GM12878 (cell line): ENCODE results near the gene COL20A1. TPM values are rescaled to one million over a fixed set of nuclear protein-coding genes. Genes with fewer than 3 reads are reported as not detected.

ENCODE experiments used
- ATAC-seq: fragments of 200-7000 bp; cut with Tn5 transposase; 3 replicates; pipeline ENCODE4 v1.9.1; 2020; ENCODE audit warnings: mild to moderate bottlenecking, moderate library complexity
- BruUV-seq: library from RNA; stranded (reverse); fragments of 400-500 nt; replicated peaks from 2 replicates; lab custom pipeline; 2021; lab: Mats Ljungman, UMichigan
- CTCF ChIA-PET: fragments of 300-600 bp; sonication (Branson Sonifier 250); formaldehyde crosslinking; extraction: SDS; loops from one replicate; lab custom pipeline; 2021; ENCODE audit warnings: inconsistent platforms; lab: Yijun Ruan, JAX
- POLR2A ChIA-PET: fragments of 350-600 bp; formaldehyde crosslinking; extraction: SDS; loops from one replicate; lab custom pipeline; 2021; ENCODE audit warnings: inconsistent platforms; lab: Charles Lee
- RAD21 ChIA-PET: fragments of 300-600 bp; sonication (Branson Sonifier 250); formaldehyde crosslinking; loops from one replicate; lab custom pipeline; 2023; ENCODE audit warnings: antibody characterized with exemption; ENCODE audit not compliant: unreplicated experiment; lab: Charles Lee
- SMC1A ChIA-PET: fragments of 300-600 bp; sonication (Branson Sonifier 250); formaldehyde crosslinking; loops from one replicate; lab custom pipeline; 2023; ENCODE audit not compliant: unreplicated experiment, uncharacterized antibody; lab: Charles Lee
- DNase-seq: peaks from one replicate; pipeline ENCODE4 v3.0.0-alpha.2; 2011; ENCODE audit warnings: low read depth, low spot score
- FAIRE-seq: peaks from 3 replicates; lab custom pipeline; 2011; peaks lifted over from hg19 to GRCh38; lab: Jason Lieb, UNC
- H2AFZ ChIP-seq: 2 replicates; pipeline ENCODE4 v1.6.0; 2011; ENCODE audit warnings: low read depth, low read length, control low read depth; ENCODE audit not compliant: control insufficient read depth
- H3K27ac ChIP-seq: 2 replicates; pipeline ENCODE4 v1.5.1; 2011; ENCODE audit warnings: control low read depth; ENCODE audit not compliant: control insufficient read depth, insufficient read depth
- H3K27me3 ChIP-seq, 2 experiments: replicated peaks in 1 of 2; 2 replicates each; pipeline versions ENCODE4 v1.6.0 to v1.6.1; 2011; ENCODE audit warnings: low read length in 1 of 2; ENCODE audit not compliant: control insufficient read depth in 2 of 2, insufficient read depth in 2 of 2
- H3K36me3 ChIP-seq, 2 experiments: 2 replicates each; pipeline ENCODE4 v1.5.1; 2011; ENCODE audit warnings: low read length in 1 of 2; ENCODE audit not compliant: control insufficient read depth in 2 of 2, insufficient read depth in 2 of 2
- H3K4me1 ChIP-seq: 2 replicates; pipeline ENCODE4 v1.6.1; 2011; ENCODE audit warnings: mild to moderate bottlenecking, low read length, moderate library complexity, mixed read lengths; ENCODE audit not compliant: control insufficient read depth, insufficient read depth
- H3K4me2 ChIP-seq: 2 replicates; pipeline ENCODE4 v1.6.0; 2011; ENCODE audit warnings: control low read depth; ENCODE audit not compliant: control insufficient read depth, insufficient read depth
- H3K4me3 ChIP-seq: fragments of 200-600 bp; sonication (generic); 2 replicates; pipeline ENCODE4 v1.5.1; 2016
- H3K79me2 ChIP-seq: 2 replicates; pipeline ENCODE4 v1.6.0; 2011; ENCODE audit warnings: low read length; ENCODE audit not compliant: control insufficient read depth, insufficient read depth
- H3K9ac ChIP-seq: 2 replicates; pipeline ENCODE4 v1.8.0; 2011; ENCODE audit warnings: low read length, control low read depth, mixed read lengths; ENCODE audit not compliant: control insufficient read depth, insufficient read depth
- H3K9me3 ChIP-seq: replicated peaks from 3 replicates; pipeline ENCODE4 v1.5.1; 2011; ENCODE audit warnings: mild to moderate bottlenecking, low read length; ENCODE audit not compliant: control insufficient read depth, insufficient read depth
- H4K20me1 ChIP-seq: 2 replicates; pipeline ENCODE4 v1.6.0; 2011; ENCODE audit not compliant: control insufficient read depth, insufficient read depth
- BCL3 ChIP-seq: IDR thresholded peaks from 2 replicates; pipeline ENCODE4 v1.6.1; 2011; ENCODE audit warnings: borderline replicate concordance, low read depth, mild to moderate bottlenecking, moderate library complexity, low read length; ENCODE audit not compliant: insufficient read depth, poor library complexity, severe bottlenecking
- EZH2 ChIP-seq: IDR thresholded peaks from 2 replicates; pipeline ENCODE4 v1.6.1; 2012; ENCODE audit warnings: low read depth, mild to moderate bottlenecking, control low read depth, inconsistent platforms, low read length, borderline replicate concordance; ENCODE audit not compliant: control insufficient read depth
- FOXK2 ChIP-seq: fragments of 450-650 bp; IDR thresholded peaks from 2 replicates; pipeline ENCODE4 v1.6.1; 2017; ENCODE audit warnings: mild to moderate bottlenecking, moderate library complexity
- IRF3 ChIP-seq: fragments of 450-650 bp; IDR thresholded peaks from 2 replicates; pipeline ENCODE4 v1.6.1; 2014; ENCODE audit warnings: mild to moderate bottlenecking
- NFIC ChIP-seq: IDR thresholded peaks from 2 replicates; pipeline ENCODE4 v1.6.1; 2012; ENCODE audit warnings: low read depth, mild to moderate bottlenecking, inconsistent platforms, low read length, moderate library complexity
- RBBP5 ChIP-seq: fragments of 200-600 bp; sonication (generic); conservative IDR thresholded peaks from 2 replicates; pipeline ENCODE4 v1.6.1; 2016
- SMC3 ChIP-seq: IDR thresholded peaks from 2 replicates; pipeline ENCODE4 v1.6.1; 2011; ENCODE audit warnings: low read length, improper control_type of control experiment, borderline replicate concordance
- SRF ChIP-seq, 2 experiments: IDR thresholded peaks; 2 replicates each; pipeline ENCODE4 v1.6.1; 2011; ENCODE audit warnings: low read depth in 2 of 2, low read length in 2 of 2, mild to moderate bottlenecking in 1 of 2, moderate library complexity in 1 of 2
- TAF1 ChIP-seq: IDR thresholded peaks from 2 replicates; pipeline ENCODE4 v1.6.1; 2011; ENCODE audit warnings: mild to moderate bottlenecking, low read depth, low read length, borderline replicate concordance
- TCF12 ChIP-seq: IDR thresholded peaks from 2 replicates; pipeline ENCODE4 v1.6.1; 2011; ENCODE audit warnings: low read depth, mild to moderate bottlenecking, low read length
- TCF3 ChIP-seq: IDR thresholded peaks from 2 replicates; pipeline ENCODE4 v1.6.1; 2012; ENCODE audit warnings: low read depth, mild to moderate bottlenecking, low read length, borderline replicate concordance; ENCODE audit not compliant: insufficient read depth
- WRNIP1 ChIP-seq: IDR thresholded peaks from 2 replicates; pipeline ENCODE4 v1.6.1; 2011; ENCODE audit warnings: low read depth, low read length, improper control_type of control experiment, borderline replicate concordance
- ZSCAN29 ChIP-seq: fragments of 450-650 bp; IDR thresholded peaks from 2 replicates; pipeline ENCODE4 v1.6.1; 2017; ENCODE audit warnings: mild to moderate bottlenecking, moderate library complexity
- ZZZ3 ChIP-seq: IDR thresholded peaks from 2 replicates; pipeline ENCODE4 v1.6.1; 2011; ENCODE audit warnings: low read depth; ENCODE audit not compliant: control insufficient read depth, insufficient read length
- WGBS: methylation state at CpG from one replicate; pipeline ENCODE4 v1.1.6; 2016; ENCODE audit warnings: low lambda C conversion rate; ENCODE audit not compliant: insufficient replicate concordance, insufficient coverage; ENCODE audit errors: missing lambda C conversion rate; 5-methylcytosine and 5-hydroxymethylcytosine counted together
- in situ Hi-C: fragments of 300-500 bp; cut with MboI; formaldehyde crosslinking; loops from 9 replicates; pipeline ENCODE4 v1.14.3; 2018; ENCODE audit warnings: mixed read lengths
- intact Hi-C: fragments of 100-400 bp; cut with micrococcal nuclease; formaldehyde crosslinking; loops from one replicate; pipeline ENCODE4 v1.14.2; 2022; ENCODE audit not compliant: unreplicated experiment
- polyA plus RNA-seq, 11 experiments: library from polyadenylated mRNA; depleted of rRNA in 4 of 11; unstranded in 6 of 11; stranded (reverse) in 5 of 11; fragments of >200 nt; fragmentation: Nextera tagmentation in 4 of 11; fragmentation: Illumina TruSeq in 1 of 11; extraction: Ambion mirVana in 4 of 11; extraction: Trizol in 1 of 11; gene quantifications; 1 replicate in 1 of 11; 2 replicates in 10 of 11; pipeline versions ENCODE4 v1.2.1 to v1.2.3, GENCODE V29; 2011 to 2016; ENCODE audit warnings: inconsistent platforms in 2 of 11, missing spikeins in 2 of 11, low read depth in 1 of 11
- total RNA-seq, 4 experiments: library from RNA; depleted of rRNA in 3 of 4; stranded (reverse); fragments of >200 nt in 3 of 4; fragmentation: Illumina TruSeq in 1 of 4; extraction: Trizol in 1 of 4; gene quantifications; 2 replicates each; pipeline versions ENCODE4 v1.2.1 to v1.2.3, GENCODE V29; 2013 to 2021
- TF ChIP-seq, protein P1 (sequence below): IDR thresholded peaks from 2 replicates; pipeline ENCODE4 v1.6.1; 2012; ENCODE audit warnings: low read depth, low read length, improper control_type of control experiment

COL20A1 gene
- total and polyA plus RNA-seq, 10 of the 15 experiments (the other 5 are each of a cell fraction or from before 2014, with no cell fraction given), result not detected

DNA sequence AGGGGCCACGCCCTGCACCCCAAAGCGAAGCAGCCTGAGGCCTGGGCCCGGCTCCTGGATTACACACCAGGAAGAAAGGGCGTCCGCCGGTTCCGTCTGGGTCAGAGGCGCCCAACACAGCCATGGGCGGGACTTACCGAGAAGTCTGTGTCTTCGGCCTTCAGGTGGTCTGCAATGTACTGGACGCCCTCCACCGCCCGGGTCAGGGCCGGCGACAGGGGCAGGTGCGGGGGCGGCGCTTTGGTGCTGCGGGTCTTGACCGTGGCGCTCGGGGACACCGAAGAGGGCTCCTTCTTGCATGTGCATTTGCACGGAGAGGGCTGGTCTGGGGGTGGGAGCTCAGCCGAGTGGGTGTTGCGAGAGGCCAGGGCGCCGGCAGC is 56.5 kb downstream of the COL20A1 start:
- no TSS peak for BruUV-seq
- H3K27ac ChIP-seq, result no peak overlapping the region
- SMC1A ChIA-PET, result no interaction called here
- H4K20me1 ChIP-seq, result no peaks in the 10 kb centered on the region
- TF ChIP-seq ZZZ3 (no peak), TAF1 (no peak), TCF3 (no peak), NFIC (no peak), SRF (IDR thresholded peaks at IDR 0.05; ENCODE audit: low read depth in 2 of 2, low read length in 2 of 2) (no peak), IRF3 (no peak), FOXK2 (no peak), ZSCAN29 (no peak), BCL3 (no peak), EZH2 (no peak), RBBP5 (no peak), WRNIP1 (no peak), TCF12 (no peak), SMC3 (no peak)
- TF ChIP-seq, protein P1, sequence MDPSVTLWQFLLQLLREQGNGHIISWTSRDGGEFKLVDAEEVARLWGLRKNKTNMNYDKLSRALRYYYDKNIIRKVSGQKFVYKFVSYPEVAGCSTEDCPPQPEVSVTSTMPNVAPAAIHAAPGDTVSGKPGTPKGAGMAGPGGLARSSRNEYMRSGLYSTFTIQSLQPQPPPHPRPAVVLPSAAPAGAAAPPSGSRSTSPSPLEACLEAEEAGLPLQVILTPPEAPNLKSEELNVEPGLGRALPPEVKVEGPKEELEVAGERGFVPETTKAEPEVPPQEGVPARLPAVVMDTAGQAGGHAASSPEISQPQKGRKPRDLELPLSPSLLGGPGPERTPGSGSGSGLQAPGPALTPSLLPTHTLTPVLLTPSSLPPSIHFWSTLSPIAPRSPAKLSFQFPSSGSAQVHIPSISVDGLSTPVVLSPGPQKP, result no peak
- TF ChIP-seq, all 136 proteins: peak for 0
- RAD21 ChIA-PET, result no interaction called here
- no peaks in the 10 kb centered on the region for H3K27me3 ChIP-seq
- no peak for DNase-seq
- no peak overlapping the region for H3K4me3 ChIP-seq
- POLR2A ChIA-PET, result no interaction called here
- H3K4me1 ChIP-seq, result no peaks in the 10 kb centered on the region
- no peak for ATAC-seq
- FAIRE-seq, result no peak
- in situ Hi-C loops (no loop called here), intact Hi-C loops (no loop called here)
- no peak overlapping the region for H3K9ac ChIP-seq
- H3K36me3 ChIP-seq, result no peaks in the 10 kb centered on the region
- H3K9me3 ChIP-seq, result no peaks in the 10 kb centered on the region; the same call in 2 of the 3 replicates
- 80% methylated on average over 29 of the region's 29 CpGs for WGBS
- CTCF ChIA-PET, result no interaction called here
- H2AFZ ChIP-seq, result no peak overlapping the region
- no peak overlapping the region for H3K4me2 ChIP-seq
- H3K79me2 ChIP-seq, result no peaks in the 10 kb centered on the region
